Measurements from ENCODE around the gene KIF19.

KIF19 gene

DNA sequence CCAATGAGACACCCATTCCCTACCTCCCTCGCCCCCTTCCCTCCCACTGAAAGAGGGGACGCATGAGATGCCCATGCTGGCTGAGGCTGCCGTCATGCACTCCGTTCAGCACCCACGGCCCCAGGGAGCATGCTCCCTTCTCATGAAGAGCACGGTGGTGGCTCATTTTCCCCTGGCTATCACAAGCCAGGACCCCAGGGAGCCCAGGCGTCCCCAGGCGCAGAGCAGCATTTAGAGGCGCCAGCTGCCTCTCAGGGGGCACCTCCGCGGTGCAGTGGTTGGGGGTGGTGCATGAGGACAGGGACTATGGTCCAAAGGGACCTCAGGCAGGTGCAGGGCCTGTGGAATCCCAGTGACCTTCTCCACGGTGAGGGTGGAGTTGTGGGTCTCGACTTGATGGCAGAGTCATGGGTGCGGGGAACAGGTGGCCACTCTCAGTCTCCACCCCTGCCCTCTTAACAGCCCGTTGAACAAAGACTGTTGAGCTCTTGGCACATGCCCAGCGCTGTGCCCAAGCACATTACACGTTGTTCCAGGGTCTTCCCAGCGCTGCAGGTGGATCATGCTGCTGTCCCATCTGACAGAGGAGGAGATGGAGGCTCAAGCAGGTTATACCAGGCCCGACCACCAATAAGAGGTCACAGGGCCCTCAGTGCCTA is 13.6 kb downstream of the KIF19 start:
- Mint-ChIP-seq H3K36me3 (no peaks in the 10 kb centered on the region), H3K9me3 (no peaks in the 10 kb centered on the region), H3K4me3 (no peak overlapping the region), H3K27ac (no peak overlapping the region), H3K27me3 (peaks cover 9% of the 10 kb centered on the region), H3K4me1 (no peaks in the 10 kb centered on the region)
- ATAC-seq (ENCODE audit: low read depth) (no peak), DNase-seq (ENCODE audit: low spot score in 2 of 2) (no peak)

GRCh38 chr17:74340470-74341023 is 14.5 kb downstream of the KIF19 start:
- ATAC-seq (ENCODE audit: low read depth) (no peak), DNase-seq (ENCODE audit: low spot score in 2 of 2) (no peak)
- Mint-ChIP-seq H3K4me3 (no peak overlapping the region), H3K4me1 (no peaks in the 10 kb centered on the region), H3K9me3 (no peaks in the 10 kb centered on the region), H3K27ac (no peak overlapping the region), H3K27me3 (peaks cover 16% of the 10 kb centered on the region), H3K36me3 (no peaks in the 10 kb centered on the region)

DNA sequence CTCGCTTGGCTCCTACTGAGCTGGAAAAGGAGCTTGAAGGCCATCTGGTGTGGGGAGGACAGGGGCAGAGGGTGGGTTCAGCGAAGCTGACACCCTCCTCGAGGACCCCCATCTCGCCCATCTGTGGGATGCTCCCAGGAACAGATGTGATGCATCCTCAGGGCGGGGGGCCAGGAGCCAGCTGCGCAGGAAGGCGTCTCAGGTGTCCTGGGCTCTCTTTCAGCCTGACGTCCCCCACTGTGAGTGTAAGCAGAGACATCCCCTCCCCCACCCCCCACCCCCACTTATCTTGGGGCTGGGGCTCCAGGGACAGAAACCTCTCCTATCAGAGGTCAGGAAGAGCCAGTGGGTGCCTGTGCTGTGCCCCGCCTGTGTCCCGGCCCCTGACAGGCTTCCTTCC is 16.2 kb downstream of the KIF19 start:
- H3K9me3 Mint-ChIP-seq: no peaks in the 10 kb centered on the region
- DNase-seq (ENCODE audit: low spot score in 2 of 2) (no peak), ATAC-seq (ENCODE audit: low read depth) (no peak)
- H3K27ac Mint-ChIP-seq: no peak overlapping the region
- no peaks in the 10 kb centered on the region for H3K36me3 Mint-ChIP-seq
- H3K4me3 Mint-ChIP-seq: no peak overlapping the region
- no peaks in the 10 kb centered on the region for H3K4me1 Mint-ChIP-seq
- H3K27me3 Mint-ChIP-seq: peaks cover 16% of the 10 kb centered on the region

- H3K4me1 Mint-ChIP-seq: no peaks in the 10 kb centered on the region
- no peaks in the 10 kb centered on the region for H3K36me3 Mint-ChIP-seq
- ATAC-seq (ENCODE audit: low read depth) (no peak), DNase-seq (ENCODE audit: low spot score in 2 of 2) (no peak)
- H3K9me3 Mint-ChIP-seq: no peaks in the 10 kb centered on the region
- peaks cover 19% of the 10 kb centered on the region for H3K27me3 Mint-ChIP-seq
- H3K27ac Mint-ChIP-seq: no peak overlapping the region
- no peak overlapping the region for H3K4me3 Mint-ChIP-seq
These were observed 17.1 kb downstream of the KIF19 start for GRCh38 chr17:74343121-74343520.

GRCh38 chr17:74343526-74344284 is 17.7 kb downstream of the KIF19 start:
- no peak for ATAC-seq (ENCODE audit: low read depth)
- peaks cover 19% of the 10 kb centered on the region for H3K27me3 Mint-ChIP-seq
- no peaks in the 10 kb centered on the region for H3K4me1 Mint-ChIP-seq

DNA sequence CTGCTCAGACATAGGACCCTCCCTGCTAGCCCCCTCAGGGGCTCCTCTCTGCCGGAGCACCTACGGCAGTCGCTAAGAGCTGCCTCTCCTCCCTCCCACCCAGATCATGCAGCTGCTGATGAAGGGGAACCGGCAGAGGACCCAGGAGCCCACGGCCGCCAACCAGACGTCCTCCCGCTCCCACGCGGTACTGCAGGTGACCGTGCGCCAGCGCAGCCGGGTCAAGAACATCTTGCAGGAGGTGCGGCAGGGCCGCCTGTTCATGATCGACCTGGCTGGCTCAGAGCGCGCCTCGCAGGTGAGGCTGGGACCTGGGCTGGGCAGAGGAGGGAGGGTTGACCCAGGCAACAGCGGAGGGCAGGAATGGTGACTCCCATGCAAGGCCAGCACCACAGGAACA is 18.6 kb downstream of the KIF19 start:
- no peak overlapping the region for H3K4me3 Mint-ChIP-seq
- H3K9me3 Mint-ChIP-seq: no peaks in the 10 kb centered on the region
- H3K36me3 Mint-ChIP-seq: no peaks in the 10 kb centered on the region
- H3K27me3 Mint-ChIP-seq: peaks cover 15% of the 10 kb centered on the region
- no peak overlapping the region for H3K27ac Mint-ChIP-seq
- no peak for DNase-seq (ENCODE audit: low spot score in 2 of 2)
- ATAC-seq (ENCODE audit: low read depth): no peak
- no peaks in the 10 kb centered on the region for H3K4me1 Mint-ChIP-seq

More at GRCh38 chr17:74343526-74344284, 17.7 kb downstream of the KIF19 start:
- no peak overlapping the region for H3K27ac Mint-ChIP-seq
- DNase-seq (ENCODE audit: low spot score in 2 of 2): no peak
- no peaks in the 10 kb centered on the region for H3K9me3 Mint-ChIP-seq
- H3K4me3 Mint-ChIP-seq: no peak overlapping the region
- H3K36me3 Mint-ChIP-seq: no peaks in the 10 kb centered on the region

- Mint-ChIP-seq H3K4me3 (no peak overlapping the region), H3K9me3 (no peaks in the 10 kb centered on the region), H3K27ac (no peak overlapping the region), H3K36me3 (no peaks in the 10 kb centered on the region), H3K27me3 (peaks cover 16% of the 10 kb centered on the region), H3K4me1 (no peaks in the 10 kb centered on the region)
- ATAC-seq (ENCODE audit: low read depth): no peak
- no peak for DNase-seq (ENCODE audit: low spot score in 2 of 2)
These were observed 19.6 kb downstream of the KIF19 start for GRCh38 chr17:74345433-74346241.

DNA sequence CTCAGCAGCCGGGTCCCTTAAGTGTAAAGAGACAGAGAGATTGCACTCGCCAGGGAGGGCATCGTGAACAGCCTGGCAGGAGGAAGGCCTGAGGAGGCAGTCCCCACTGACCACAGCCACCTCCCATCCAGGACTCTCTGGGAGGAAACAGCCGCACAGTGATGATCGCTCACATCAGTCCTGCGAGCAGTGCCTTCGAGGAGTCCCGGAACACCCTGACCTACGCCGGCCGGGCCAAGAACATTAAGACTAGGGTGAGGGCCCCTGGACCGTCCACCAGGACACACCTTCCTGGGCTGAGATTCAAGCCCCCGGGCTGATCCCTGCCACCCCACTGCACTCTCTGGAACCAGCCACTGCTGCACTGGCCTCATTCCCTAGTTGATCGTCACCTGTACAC is 21.6 kb downstream of the KIF19 start:
- no peak overlapping the region for H3K27ac Mint-ChIP-seq
- ATAC-seq (ENCODE audit: low read depth) (no peak), DNase-seq (ENCODE audit: low spot score in 2 of 2) (no peak)
- H3K36me3 Mint-ChIP-seq: no peaks in the 10 kb centered on the region
- H3K27me3 Mint-ChIP-seq: peaks cover 17% of the 10 kb centered on the region
- no peak overlapping the region for H3K4me3 Mint-ChIP-seq
- no peaks in the 10 kb centered on the region for H3K4me1 Mint-ChIP-seq
- no peaks in the 10 kb centered on the region for H3K9me3 Mint-ChIP-seq

- ATAC-seq (ENCODE audit: low read depth) (no peak), DNase-seq (ENCODE audit: low spot score in 2 of 2) (no peak)
- no peaks in the 10 kb centered on the region for H3K9me3 Mint-ChIP-seq
- no peak overlapping the region for H3K27ac Mint-ChIP-seq
- H3K36me3 Mint-ChIP-seq: no peaks in the 10 kb centered on the region
- H3K27me3 Mint-ChIP-seq: peaks cover 25% of the 10 kb centered on the region
- no peak overlapping the region for H3K4me3 Mint-ChIP-seq
- H3K4me1 Mint-ChIP-seq: no peaks in the 10 kb centered on the region
These were observed 23.1 kb downstream of the KIF19 start for GRCh38 chr17:74349120-74349519.

DNA sequence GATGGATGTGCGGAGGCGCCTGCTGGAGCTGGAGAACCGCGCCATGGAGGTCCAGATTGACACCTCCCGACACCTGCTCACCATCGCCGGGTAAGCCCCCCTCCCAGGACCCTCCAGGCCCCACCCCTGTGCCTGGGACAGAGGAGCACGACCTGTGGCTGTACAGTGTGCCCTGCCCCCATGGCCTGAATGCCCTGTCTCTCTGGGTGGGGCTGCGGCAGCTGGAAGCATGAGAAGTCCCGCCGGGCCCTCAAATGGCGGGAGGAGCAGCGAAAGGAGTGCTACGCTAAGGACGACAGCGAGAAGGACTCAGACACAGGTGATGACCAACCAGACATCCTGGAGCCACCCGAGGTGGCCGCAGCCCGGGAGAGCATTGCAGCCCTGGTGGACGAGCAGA is 24.5 kb downstream of the KIF19 start:
- Mint-ChIP-seq H3K27me3 (peaks cover 21% of the 10 kb centered on the region), H3K27ac (no peak overlapping the region), H3K36me3 (no peaks in the 10 kb centered on the region), H3K9me3 (no peaks in the 10 kb centered on the region), H3K4me1 (no peaks in the 10 kb centered on the region), H3K4me3 (no peak overlapping the region)
- ATAC-seq (ENCODE audit: low read depth): no peak
- DNase-seq (ENCODE audit: low spot score in 2 of 2): no peak

DNA sequence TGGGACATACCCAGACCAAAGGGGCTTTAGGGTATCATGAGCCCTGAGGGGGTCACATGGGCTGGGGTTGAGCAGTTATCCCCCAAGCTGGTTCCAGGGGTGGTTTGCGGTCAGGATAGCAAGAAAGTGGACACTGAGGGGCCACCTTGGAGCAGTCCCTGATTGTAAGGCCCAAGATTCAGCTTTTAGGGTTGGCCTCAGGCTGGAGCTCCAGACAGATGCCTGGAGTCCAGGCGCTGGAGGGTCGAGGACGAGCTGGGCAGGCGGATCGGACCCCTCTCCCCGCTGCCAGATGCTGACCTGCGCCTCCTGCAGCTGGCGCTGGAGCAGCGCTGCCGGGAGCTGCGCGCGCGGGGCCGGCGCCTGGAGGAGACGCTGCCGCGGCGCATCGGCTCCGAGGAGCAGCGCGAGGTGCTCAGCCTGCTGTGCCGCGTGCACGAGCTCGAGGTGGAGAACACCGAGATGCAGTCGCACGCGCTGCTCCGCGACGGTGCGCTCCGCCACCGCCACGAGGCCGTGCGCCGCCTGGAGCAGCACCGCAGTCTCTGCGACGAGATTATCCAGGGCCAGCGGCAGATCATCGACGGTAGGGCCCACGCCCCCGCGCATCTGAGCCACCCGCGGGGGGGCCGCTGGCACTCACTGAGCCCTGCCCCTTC is 25.7 kb downstream of the KIF19 start:
- H3K4me1 Mint-ChIP-seq: no peaks in the 10 kb centered on the region
- no peak for ATAC-seq (ENCODE audit: low read depth)
- no peaks in the 10 kb centered on the region for H3K36me3 Mint-ChIP-seq
- no peak overlapping the region for H3K27ac Mint-ChIP-seq
- no peaks in the 10 kb centered on the region for H3K9me3 Mint-ChIP-seq
- H3K27me3 Mint-ChIP-seq: peaks cover 23% of the 10 kb centered on the region
- DNase-seq (ENCODE audit: low spot score in 2 of 2): no peak
- H3K4me3 Mint-ChIP-seq: no peak overlapping the region

- Mint-ChIP-seq H3K4me3 (no peak overlapping the region), H3K9me3 (no peaks in the 10 kb centered on the region), H3K36me3 (no peaks in the 10 kb centered on the region), H3K27ac (no peak overlapping the region), H3K27me3 (peaks cover 25% of the 10 kb centered on the region), H3K4me1 (no peaks in the 10 kb centered on the region)
- DNase-seq (ENCODE audit: low spot score in 2 of 2): no peak
- no peak for ATAC-seq (ENCODE audit: low read depth)
These were observed 27.5 kb downstream of the KIF19 start for GRCh38 chr17:74353446-74354060.

GRCh38 chr17:74354123-74354522 is 28.1 kb downstream of the KIF19 start:
- H3K9me3 Mint-ChIP-seq: no peaks in the 10 kb centered on the region
- no peak overlapping the region for H3K27ac Mint-ChIP-seq
- ATAC-seq (ENCODE audit: low read depth) (peak; percentile 56), DNase-seq (ENCODE audit: low spot score in 2 of 2) (peak in 1 of 2 donors; percentile 21)
- peaks cover 28% of the 10 kb centered on the region for H3K27me3 Mint-ChIP-seq
- H3K4me3 Mint-ChIP-seq: no peak overlapping the region
- H3K4me1 Mint-ChIP-seq: no peaks in the 10 kb centered on the region
- H3K36me3 Mint-ChIP-seq: no peaks in the 10 kb centered on the region
